MV-4-11 (cell line): ENCODE results near the gene NKX6-2.
"Not testable (repeated sequence)": the region's sequence is repeated elsewhere in the genome, so short reads cannot be mapped to it uniquely, and the experiment has no call there.

ENCODE experiments used
- DNase-seq: peaks from one replicate; lab custom pipeline; 2025; lab: John Stamatoyannopoulos, UW

NKX6-2 gene

GRCh38 chr10:132780356-132780755 lies 5.6 kb downstream of the NKX6-2 start:
- DNase-seq = no peak

- DNase-seq = no peak
These were observed 6.2 kb downstream of the NKX6-2 start for GRCh38 chr10:132779549-132780294.

DNA sequence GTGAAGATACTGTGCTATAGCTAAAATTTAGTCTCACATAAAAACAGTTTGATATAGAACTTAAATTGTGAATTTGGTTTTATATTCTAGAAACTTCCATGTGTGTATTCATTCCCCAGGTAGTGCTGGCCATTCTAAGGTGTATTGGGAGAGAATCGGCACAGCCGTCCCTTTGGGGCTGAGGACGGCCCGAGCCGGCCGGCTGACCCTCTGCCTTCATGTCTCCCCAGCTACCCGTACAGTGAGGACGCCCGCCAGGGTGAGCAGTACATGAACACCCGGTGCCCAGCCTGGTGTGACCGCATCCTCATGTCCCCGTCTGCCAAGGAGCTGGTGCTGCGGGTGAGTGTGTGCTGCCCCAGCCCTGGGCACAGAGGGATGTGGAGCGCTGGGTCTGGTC lies 8.5 kb downstream of the NKX6-2 start:
- no peak for DNase-seq

GRCh38 chr10:132776821-132777220 lies 9.1 kb downstream of the NKX6-2 start:
- DNase-seq = no peak

DNA sequence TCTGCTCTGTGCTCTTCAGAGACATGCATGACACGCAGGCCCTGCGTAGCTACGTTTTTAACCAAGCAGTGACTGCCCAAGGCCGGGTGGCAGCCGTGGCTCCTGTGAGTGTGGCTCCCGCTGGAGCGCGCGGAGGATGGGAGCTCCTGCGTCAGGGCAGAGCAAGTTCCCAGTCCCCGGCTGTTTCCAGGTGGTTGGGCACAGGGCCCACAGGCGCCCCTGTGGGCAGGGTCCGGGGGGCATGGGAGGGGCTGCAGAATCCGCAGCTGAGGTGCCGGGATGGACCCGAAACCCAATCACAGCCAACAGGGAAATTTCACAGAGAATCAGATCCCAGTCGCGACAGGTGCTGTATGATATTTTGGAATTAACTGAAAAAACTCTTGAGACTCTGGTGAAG lies 9.8 kb downstream of the NKX6-2 start:
- DNase-seq = no peak

GRCh38 chr10:132774902-132775863 lies 10.8 kb downstream of the NKX6-2 start:
- no peak for DNase-seq

GRCh38 chr10:132774181-132774901 lies 11.6 kb downstream of the NKX6-2 start:
- no peak for DNase-seq

DNA sequence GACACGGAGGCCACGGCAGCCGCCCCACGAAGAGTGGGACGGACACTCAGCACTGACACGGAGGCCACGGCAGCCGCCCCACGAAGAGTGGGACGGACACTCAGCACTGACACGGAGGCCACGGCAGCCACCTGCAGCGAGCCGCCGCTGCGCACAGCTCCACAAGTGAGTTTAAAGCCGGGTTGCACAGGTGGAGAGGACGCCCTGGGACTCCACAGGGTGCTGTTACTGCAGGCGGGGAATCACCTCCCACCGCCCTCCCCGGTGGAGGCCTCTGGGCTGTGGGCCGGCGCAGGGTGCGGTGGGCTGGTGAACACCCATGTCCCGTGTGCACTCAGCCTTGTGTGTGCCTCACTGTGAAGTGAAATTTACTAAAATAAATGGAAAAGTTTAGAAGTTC lies 13.1 kb downstream of the NKX6-2 start:
- DNase-seq = not testable (repeated sequence)

DNA sequence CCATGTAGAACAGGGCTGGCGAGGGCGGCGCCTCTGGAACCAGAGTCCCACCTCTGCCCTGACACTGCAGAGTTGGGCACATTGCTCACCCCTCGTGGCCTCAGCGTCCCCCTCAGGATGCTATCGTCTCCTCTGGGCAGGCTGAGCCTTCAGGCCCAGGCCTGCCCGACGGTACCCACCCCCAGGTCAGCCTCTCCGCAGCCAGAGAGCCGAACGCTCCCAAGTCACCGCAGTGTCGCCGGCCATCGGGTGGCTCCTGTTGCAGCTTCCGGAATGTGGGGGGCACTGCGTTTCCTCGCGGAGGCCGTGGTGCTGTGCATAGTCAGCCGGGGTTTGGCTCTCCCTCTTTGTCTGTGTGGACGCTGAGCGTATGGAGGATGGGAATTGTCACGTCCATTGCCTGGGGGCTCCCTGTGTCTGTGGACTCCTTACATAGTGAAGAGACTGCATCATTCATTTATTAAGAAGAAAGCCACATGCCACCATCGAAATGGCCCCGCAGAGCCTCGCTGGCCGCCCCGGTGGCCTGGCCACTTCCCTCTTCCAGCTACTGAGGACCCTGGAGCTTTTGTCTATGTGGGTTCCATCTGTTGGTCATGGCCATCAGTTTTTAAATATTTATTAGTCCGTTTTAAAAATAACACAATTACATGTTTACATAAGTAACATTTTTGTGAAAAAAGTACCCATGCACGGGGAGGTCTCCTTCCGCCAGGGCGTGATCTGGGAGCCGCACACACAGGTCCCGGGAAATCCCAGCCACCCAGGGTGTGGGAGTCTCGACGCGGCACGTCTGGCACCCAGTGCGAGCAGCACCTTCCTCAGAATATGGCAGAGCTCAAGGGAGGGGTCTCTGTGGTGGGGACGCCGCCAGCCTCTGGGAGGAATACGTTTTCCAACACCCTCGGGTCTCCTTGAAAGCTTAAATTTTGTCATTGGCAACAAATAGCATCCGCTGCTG lies 15.6 kb downstream of the NKX6-2 start:
- no peak for DNase-seq

GRCh38 chr10:132768346-132769248 lies 17.4 kb downstream of the NKX6-2 start:
- DNase-seq = no peak

DNA sequence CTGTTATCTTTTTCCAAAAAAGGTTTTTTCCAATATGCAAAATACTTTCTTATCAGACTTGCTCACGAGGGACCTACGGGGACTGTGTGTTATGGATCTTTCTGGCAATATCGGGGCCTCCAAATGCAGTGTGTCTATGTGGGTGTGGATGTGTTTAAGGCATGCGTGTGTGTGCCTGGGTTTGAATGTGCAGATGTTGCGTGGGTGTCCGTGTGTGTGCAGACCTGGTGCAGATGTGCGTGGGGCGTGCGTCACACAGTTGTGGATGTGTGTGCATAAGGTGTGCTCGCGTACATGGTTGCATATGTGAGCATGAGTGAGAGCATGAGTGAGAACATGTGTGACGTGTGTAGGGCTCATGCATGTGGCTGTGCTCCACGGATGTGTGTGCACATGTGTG lies 19.7 kb downstream of the NKX6-2 start:
- DNase-seq = no peak

GRCh38 chr10:132765435-132765834 lies 20.5 kb downstream of the NKX6-2 start:
- no peak for DNase-seq

- DNase-seq = no peak
These were observed 21.8 kb downstream of the NKX6-2 start for GRCh38 chr10:132764108-132764507.

GRCh38 chr10:132763545-132763944 lies 22.4 kb downstream of the NKX6-2 start:
- DNase-seq = no peak

DNA sequence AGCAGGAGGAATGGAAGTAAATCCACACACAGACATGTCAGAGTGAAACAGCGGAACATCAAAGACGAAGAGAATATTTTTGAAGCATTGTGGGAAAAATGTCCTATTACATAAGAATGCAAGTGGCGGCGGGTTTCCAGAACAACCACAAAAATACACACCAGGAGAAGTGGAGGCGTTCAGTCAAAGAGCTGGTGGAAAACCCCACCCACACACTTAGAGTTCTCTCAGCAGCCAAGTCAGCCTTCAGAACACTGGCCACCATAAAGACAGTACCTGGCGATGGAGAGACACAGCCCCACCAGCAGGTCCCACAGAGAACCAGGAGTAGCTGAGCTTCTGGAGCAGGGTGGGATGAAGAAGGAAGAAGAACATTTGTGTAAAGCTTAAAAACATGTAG lies 23.7 kb downstream of the NKX6-2 start:
- DNase-seq = no peak

DNA sequence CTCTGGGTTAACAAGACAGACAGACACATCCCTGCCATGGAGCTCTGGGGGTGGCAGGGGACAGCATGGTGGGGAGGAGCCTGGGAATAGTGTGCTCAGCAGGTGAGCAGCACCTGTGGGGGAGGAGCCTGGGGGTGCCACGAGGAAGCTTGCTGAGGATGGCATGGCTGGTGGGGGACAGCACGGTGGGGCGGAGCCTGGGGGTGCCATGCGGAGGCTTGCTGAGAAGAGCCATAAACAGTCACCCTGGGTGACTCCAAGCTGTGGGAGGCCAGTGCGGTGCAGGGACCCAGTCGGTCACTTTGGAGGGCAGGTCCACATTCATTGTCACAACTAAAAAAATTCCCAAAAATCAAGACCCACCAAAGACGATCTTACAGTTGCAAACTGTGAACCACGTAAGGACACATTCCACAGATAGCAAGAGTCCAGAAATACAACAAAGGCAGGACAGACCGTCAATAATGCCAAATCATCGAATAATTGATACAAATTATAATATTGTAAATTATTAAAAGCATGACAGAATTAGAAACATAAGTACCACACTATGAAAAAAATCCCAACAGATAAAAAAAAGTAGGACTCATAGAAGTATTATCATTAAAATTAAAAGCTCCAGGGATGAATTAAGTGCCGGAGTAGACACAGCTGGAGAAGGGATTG lies 24.4 kb downstream of the NKX6-2 start:
- DNase-seq = no peak

DNA sequence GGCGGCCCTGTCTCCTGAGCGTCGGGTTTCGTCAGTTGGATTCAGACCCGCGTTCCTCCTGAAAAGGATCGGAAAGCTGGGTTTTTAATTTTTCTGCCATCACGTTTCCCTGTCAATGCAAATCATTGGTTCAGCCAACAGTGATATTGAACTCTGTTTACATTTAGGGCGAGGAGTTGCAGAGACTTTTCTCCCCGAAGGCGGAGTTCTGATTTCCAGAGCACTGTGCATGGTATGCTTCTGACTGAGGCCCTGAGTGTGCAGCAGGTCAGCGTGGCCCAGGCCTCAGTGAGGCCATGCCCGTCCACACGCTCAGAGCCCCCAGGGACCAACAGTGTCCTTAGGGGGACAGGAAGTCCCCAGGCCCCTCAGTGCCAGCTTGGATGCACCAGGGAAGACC lies 27.1 kb downstream of the NKX6-2 start:
- DNase-seq = no peak

DNA sequence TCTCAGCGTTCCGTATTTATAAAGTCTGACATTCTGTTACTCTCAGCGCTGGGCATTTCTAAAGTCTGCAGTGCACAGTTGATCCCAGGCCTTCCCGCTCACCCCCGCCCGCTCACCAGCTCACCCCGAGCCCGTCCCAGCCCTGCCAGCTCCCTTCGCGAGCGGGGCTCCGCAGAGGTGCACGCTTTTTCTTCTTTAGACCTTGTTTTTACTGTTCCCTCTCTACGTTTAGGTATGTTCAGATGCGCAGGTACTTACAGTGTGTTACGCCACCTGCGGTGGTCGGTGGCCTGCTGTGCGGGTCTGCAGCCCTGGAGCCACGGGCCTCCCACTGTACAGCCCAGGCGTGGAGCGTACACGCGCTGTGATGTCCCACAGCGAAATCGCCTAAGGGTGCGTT lies 28.8 kb downstream of the NKX6-2 start:
- DNase-seq = no peak

DNA sequence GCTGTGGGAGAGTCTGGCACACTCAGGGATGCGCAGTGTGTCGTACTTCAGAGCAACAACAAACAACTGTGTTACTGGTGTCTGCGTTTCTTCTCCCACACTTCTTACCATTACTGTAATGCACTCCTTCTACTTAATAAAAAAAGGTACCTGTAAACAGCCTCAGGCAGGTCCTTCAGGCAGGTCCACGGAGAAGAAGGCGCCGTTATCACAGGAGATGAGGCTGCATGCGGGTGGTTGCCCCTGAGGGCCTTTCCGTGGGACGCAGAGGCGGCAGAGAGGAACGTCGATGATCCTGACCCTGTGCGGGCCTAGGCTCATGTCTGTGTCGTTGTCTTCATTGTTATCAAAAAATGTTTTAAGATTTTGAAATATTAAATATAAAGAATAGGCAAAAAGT lies 29.4 kb downstream of the NKX6-2 start:
- no peak for DNase-seq
